HG02943 (cell line): Measurements from ENCODE around the gene GNPNAT1.
A peak's percentile ranks its signal among the peaks of the same experiment; 100 is the strongest.
"Not testable (repeated sequence)": the region's sequence is repeated elsewhere in the genome, so short reads cannot be mapped to it uniquely, and the experiment has no call there.

ENCODE experiments used
- ATAC-seq: cut with Tn5 transposase; IDR thresholded peaks from one replicate; pipeline ENCODE4 v1.9.1; 2021; ENCODE audit warnings: mild to moderate bottlenecking, low read depth, moderate library complexity; ENCODE audit not compliant: unreplicated experiment

The GNPNAT1 gene

DNA sequence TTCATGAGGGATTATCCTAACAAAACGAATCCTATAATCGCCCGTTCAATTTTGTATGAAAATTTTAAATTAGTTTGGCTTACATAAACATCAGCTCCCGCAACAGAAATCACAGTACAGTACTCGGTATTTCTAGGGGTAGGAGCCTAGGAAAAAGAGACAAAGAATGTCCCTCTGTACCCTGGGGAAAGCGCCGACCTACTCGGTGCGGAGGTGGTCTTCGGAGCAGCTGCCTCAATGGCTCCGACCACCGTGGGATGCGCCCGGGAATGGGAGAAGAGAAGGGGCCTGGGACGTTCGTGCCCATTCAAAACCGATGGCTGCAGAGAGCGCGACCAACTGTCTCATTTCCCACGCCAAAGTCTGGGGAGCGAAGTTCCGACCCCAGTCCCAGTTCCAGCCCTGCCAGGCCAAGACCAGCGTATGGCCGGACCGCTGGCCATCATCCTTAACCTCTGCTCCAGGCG lies 618 bp downstream of the GNPNAT1 start:
- peak; percentile 20 for ATAC-seq

DNA sequence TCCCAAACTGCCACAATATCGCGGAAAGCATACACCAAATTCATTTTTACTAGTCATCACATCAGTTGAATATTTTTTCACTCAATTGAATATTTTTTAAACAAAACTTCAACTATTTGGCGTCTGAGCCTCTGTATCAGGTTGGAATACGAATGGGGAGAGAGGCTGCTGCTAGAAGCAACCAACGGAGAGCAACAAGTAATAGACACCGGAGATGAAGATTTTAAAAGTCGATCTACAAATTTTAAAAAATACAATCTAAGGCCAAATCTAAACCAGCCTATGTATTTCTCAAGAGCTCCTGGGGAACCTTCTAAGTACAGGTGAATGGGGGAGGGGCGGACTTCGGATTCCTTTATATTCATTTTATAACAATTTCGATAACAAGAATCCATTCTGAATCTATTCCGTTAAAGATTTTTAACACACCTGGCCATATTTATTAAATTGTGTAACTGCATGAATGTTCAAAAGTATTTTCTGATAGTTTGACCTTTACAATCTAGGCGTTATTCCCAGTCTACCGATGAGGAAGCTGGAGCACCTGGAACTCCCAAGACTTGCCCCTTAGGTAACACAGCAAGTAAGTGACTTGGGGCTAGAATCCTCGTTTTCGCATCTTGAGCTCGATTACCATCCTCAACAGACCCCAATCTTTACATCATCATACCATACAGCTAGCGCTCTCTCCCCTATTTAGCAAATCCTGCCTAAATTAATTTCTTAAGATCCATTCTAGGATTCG lies 1.2 kb downstream of the GNPNAT1 start:
- ATAC-seq, result no peak

DNA sequence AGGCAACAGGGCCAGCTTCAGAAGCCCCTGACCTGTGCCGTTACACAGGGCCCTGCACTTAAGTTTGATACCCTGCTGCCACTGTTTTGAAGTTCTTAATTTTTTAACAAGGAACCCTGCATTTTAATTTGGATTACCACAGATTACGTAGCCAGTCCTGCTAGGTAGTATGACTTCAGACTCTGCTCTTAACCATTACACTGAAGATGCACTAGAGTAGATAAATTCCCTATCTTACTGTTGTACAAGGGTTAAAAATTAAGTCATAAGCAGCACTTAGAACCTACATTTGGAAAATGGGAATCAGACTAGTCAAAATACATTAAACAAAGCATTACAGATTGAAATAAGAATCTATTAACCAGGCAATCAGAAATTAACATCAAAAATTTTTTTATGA lies 2.3 kb downstream of the GNPNAT1 start:
- ATAC-seq, result no peak

DNA sequence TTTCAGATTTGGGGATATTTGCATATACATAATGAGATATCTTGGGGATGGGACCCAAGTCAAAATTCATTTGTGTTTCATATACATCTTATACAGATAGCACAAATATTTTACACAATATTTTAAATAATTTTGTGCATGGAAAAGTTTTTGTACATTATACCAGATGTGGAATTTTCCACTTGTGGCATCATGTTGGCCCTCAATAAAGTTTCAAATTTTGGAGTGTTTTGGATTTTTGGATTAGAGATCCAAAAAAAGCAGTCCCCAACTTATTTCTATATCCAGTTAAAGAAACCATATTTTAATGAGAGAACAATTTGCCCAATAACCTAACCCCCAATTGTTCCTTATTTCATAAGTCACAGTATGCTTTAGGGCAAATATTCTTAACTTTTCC lies 4.5 kb downstream of the GNPNAT1 start:
- ATAC-seq, result no peak

DNA sequence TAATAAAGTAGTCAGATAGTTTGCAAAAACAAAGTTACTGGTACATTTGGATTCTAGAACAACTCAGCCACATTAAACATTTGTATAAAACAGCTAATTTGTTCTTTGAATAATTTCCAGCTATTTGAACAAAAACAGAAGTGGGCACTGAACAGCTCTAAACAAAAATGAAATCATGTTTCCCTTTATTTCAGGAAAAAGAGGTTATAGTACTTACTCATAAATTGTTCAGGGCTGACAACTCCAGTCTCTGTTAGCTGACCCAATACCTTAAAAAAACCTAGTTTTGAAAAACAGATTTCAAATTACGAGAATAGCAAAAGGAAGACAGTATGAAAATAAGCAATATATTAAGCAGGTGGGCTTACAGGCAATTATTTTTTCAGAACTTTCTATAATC lies 8.2 kb downstream of the GNPNAT1 start:
- ATAC-seq, result no peak

DNA sequence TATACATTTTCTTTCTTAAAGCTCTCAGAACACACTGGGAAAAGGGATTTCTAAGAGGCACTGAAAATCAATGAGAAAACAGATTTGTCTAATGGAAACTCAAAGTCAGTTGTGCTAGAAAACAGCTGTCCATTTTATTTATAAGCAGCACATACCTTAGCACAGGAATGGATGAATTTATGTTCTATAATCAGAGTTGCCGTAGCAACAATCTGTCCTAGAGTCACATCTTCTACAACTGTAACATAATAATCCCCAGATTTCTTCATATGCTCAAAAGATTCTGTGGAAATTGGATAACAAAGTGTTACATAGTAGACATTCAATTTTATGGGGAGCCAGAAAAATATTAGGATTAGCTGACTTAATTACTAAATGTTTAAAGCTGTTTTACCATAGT lies 9.8 kb downstream of the GNPNAT1 start:
- no peak for ATAC-seq

DNA sequence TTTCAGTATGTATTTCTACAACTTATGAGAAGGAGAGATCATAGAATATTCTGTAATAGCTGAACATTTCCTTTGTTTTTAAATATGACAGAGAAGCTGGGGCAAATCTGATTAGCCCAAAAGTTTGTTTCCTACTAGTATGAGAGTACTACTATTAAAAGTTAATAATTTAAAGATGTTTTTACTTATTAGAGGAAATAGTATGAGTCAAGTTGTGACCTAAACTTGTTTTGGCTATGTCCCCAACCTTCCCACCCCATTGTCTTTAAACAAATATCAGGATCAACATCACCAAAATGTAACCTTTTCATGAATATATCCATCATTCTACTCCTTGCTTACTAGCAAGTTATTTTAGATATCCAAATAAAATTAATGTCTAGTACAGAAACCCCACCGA lies 10.5 kb downstream of the GNPNAT1 start:
- ATAC-seq, result no peak

DNA sequence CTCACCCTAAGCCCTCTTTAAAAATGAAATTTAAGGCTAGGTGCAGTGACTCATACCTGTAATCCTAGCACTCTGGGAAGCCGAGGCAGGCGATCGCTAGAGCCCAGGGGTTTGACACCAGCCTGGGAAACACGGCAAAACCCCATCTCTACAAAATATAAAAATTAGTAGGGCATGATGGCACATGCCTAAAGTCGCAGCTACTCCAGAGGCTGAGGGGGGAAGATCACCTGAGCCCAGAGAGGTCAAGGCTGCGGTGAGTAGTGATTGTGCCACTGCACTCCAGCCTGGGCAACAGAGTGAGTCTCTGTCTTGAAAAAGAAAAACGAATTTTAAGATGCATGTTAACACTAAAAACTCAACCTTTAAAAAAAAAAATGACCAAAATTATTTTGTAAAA lies 12.7 kb downstream of the GNPNAT1 start:
- ATAC-seq, result no peak

DNA sequence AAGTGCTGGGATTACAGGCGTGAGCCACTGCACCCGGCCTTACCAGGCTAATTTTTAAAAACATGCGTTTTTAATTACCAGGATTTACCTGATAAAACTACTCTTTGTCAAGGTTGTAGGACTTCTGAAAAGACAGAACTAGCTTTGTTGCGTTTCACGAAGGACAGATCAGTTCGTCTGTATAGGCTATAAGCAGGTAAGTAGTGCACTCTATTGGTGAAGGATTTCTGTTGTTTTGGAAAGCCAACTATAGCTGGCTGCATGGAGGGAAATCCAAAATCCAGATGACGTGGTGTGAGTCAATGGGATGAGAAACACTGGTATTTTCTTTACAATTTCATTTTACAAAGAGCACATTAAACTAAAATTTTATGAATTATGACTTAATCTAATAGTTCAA lies 14.6 kb downstream of the GNPNAT1 start:
- ATAC-seq, result no peak

DNA sequence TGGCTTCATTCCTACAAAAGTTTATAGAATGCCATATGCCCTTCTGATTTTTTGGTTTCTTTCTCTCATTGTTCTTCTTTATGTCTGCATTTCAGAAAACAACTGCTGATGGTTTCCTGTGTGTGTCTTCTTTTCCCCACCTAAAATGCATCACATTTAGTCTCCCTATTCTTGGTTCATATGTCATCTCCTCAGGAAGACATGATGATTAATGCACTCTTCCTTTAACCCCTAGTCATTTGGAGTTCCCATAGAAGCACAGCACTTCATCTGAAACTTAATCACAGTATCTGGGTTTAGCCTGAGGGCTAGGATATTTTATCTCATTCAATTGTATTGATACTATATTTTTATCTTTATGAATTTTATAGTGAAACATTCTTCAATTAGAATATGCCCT lies 21.5 kb downstream of the GNPNAT1 start:
- no peak for ATAC-seq

DNA sequence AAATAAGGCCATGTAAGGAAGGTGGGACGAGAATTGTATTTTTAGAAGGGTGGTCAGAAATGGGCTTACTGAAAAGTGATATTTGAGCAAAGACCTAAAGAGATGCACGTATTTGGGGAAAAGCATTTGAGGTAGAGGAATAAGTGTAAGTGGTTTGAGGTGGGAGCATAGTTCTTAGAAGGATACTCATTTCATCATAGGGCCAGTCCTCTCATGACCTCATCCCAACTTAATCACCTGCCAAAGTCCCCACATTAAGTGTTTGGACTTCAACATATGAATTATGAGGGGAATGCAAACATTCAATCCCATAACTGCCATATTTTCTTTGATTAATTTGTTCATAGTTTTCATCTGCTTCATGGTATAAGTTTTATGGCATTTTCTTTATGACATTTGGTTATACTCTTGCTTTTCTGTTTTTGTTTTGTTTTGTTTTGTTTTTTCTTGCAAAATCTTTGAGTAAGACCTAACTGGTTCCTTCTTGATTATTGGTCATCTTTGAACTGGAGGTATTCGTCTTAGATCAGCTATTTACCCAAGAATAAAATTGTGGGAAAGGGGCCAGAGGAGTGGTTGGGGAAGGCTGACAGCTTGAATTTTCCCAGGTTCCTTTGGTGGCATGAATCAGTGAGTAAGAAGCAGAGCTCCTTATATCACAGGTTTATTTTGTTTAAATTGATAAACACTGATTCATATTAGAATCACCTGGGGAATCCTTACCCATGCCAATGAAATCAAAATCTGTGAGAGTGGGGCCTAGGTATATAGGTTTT lies 24.2 kb downstream of the GNPNAT1 start:
- ATAC-seq, result no peak

DNA sequence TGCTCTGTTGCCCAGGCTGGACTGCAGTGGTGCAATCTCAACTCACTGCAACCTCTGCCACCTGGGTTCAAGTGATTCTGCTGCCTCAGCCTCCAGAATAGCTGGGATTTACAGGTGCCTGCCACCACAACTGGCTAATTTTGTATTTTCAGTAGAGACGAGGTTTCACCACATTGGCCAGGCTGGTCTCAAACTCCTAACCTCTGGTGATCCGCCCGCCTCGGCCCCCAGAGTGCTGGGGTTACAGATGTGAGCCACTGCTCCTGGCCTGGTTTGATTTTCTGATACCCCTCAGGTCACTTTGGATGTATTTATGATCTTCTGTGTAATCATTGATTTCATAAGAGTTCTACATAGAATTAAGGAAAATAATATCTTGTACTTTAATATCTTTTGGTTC lies 28.5 kb downstream of the GNPNAT1 start:
- ATAC-seq, result not testable (repeated sequence)

DNA sequence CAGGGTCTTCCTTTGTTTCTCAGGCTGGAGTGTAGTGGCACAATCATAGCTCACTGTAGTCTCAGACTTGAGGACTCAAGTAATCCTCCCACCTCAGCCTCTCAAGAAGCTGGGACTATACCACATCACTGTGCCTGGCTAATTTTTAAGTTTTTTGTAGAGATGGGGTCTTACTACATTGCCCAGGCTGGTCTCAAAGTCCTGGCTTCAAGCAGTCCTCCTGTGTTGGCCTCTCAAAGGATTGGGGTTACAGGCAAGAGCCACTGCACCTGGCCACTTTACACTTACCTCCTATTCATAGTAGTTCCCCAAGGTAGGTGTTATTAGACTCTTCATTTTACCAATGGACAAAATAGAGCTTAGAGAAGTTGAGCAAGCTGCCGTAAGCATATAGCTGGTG lies 32.3 kb downstream of the GNPNAT1 start:
- ATAC-seq, result no peak

DNA sequence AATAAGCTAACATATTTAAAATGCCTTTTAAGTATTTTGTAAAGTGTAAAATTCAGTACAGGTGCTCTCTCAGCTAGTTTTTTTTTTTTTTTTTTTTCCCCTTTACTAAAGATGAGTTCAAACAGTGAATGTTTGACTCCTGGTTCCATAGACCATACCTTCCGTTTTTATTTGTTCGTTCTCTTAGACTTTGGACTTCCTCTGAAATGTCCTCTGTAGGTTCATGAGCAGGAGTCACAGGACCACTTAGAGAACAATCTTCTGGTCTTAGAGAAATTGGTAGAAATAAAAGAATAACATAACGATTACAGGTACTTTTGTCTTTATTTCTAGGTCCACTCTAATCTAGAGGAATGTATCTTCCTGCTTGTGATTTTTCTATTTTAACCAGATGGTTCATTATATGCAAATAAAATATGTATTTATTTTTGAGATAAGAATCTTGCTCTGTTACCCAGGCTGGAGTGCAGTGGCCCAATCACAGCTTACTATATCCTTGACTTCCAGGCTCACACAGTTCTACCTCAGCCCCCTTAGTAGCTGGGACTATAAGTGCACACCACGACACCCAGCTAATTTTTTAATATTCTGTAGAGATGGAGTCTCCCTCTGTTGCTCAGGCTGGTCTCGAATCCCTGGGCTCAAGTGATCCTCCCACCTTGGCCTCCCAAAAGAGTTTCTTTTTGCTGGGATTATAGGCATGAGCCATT lies 35.6 kb downstream of the GNPNAT1 start:
- ATAC-seq, result no peak

DNA sequence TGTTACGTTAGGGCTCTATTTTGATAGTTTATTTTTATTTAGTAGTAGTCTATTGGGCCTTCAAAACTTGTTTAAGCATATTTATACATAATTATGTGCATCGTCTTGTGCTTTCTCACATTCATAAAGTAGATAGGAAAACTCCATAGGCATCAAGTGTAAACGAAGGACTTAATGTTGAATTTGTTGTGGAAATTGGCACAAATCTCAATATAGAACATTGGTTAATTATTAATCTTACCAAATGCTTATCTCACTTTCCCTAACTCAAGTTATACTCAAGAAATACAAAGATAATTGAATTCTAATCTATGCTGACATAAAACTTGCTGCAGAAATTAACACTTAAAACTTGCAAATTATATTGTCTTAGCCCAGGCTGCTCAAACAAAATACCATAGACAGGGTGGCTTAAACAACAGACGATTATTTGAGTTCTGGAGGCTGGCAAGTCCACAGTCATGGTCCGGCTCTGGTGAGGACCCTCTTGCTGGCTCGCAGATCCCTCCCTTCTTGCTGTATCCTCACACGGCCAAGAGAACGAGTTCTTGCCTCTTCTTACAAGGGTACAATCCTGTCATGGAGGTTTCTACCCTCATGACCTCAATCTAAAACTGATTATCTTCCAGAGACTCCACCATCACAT lies 42.6 kb downstream of the GNPNAT1 start:
- ATAC-seq, result no peak

DNA sequence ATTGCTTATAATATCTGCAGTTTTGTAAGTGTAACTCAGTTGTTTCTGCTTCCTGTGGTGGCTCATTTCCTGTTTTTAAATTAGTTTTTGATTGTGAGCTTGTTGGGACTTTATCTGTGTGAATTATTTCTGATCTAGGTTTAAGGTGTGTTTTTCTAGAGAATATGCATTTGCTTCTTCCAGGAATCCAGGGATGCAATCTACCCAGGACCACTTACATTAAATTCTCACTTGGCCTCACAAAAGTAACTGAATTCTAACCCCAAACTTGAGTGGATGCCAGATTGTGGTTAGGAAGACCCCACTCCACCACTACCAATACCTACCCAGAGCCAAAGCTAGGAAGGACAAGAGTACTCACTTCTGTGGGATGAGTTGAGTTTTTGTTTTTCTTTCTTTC lies 49.5 kb downstream of the GNPNAT1 start:
- ATAC-seq, result no peak

DNA sequence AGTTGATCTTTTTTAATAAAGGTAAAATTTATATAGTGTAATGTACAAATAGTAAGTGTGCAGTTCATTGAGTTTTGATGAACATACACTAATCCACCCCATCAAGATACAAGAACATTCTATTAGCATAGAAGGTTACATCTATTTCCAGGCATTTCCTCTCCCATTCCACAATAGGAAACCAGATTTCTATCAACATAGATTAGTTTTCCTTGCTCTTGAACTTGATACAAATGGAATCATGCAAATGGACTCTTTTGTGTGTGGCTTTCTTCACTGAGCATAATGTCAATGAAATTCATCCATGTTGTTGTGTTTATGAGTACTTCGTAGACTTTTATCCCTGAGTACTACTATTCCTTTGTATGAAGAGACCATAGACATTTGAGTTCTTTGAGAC lies 50.7 kb downstream of the GNPNAT1 start:
- no peak for ATAC-seq

DNA sequence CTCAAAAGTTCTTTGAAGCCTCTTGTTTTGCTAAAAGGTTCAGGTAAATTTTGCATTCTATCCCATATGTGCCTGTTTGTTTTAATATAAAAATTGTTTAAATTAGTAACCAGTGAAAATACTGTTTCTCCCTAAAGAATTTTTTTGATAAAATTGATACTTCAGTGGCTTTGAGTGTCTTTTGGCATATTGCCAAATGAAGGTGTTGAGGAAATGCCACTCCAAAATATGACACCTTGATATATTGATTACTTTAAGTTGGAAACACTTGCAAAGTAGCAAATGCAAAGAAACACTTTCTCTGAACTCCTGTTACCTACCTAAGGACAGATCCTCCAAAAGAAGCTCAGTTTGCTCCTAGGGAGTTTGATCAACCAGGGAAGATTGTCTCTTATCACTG lies 53.0 kb downstream of the GNPNAT1 start:
- no peak for ATAC-seq

DNA sequence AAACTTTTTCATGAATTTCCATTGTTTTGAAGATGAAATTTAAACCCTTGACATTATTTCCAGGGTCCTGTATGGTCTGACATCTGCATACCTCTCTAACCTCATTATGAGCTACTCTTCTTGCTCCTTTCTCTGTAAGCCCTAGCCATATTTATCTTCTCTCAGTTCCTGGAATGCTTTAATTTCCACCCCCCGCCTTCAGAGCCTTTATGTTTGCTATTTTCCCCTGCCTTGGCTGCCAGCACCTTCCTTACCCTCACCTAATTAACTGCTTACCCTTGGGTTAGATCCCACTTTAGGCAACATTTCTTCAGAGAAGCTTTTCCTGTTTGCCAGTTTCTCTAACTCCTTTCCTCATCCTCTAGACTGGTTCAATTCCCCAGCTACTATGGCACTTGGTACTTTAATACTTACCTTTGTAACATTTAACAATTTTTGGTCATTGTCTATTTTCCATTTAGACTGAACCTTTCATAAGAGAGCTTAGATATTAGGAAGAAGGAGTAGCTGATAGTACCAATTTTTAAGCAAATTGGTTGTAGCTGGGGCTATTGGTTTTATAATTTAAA lies 55.4 kb downstream of the GNPNAT1 start:
- ATAC-seq, result no peak

DNA sequence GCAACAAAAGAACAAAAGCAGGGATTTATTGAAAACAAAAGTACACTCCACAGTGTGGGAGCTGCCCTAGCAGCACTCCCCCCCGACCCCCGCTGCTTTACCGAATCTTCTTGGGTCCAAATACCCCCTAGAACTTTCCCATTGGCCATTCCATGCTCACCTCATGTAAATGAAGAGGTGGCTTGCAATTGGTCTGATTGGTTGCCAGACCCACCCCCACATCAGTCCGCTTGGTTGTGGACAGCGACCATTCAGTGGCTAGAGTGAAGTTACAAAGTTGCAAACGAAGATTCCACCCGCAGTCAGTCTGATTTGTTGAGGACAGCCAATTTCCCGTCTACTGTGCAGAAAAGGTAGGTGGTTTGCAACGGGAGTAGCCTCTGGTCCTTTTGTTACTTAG lies 57.6 kb downstream of the GNPNAT1 start:
- ATAC-seq, result no peak

DNA sequence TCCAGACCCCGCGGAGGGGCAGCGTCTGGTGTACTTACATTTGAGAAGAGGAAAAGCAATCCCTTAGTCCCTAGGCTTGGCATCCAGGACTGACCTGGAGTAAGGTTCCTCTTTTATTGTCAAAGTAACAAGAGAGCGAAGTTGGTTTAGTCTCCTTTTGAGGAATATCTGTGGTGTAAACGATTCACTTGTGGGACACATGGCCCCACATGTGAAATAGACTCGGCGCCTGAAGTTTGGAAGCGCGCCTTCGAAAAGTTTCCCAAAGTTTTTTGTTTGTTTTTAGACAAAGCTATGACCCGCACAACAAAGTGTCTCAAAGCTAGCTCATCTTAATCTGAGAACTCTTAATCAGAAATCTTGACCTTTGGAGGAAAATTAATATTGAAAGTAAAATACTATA lies 60.7 kb downstream of the GNPNAT1 start:
- no peak for ATAC-seq
